Fibroblast of skin of left biceps (primary cell): Measurements from ENCODE around the gene MMP15.

Experiments
- DNase-seq, 2 experiments: peaks; one replicate each; pipeline ENCODE4 v3.0.0-alpha.2; 2013; ENCODE audit warnings: low read depth in 2 of 2

The MMP15 gene

GRCh38 chr16:58019866-58020538 lies 5.6 kb upstream of the MMP15 start:
- DNase-seq = no peak

GRCh38 chr16:58020628-58021521 lies 4.7 kb upstream of the MMP15 start:
- no peak for DNase-seq

- no peak for DNase-seq
These were observed 3.6 kb upstream of the MMP15 start for GRCh38 chr16:58021661-58022551.

- peak in 1 of 2 experiments; percentile 25 for DNase-seq
These were observed 2.8 kb upstream of the MMP15 start for GRCh38 chr16:58022601-58023371.

- DNase-seq = no peak
These were observed 836 bp upstream of the MMP15 start for GRCh38 chr16:58024486-58025350.

GRCh38 chr16:58026139-58026704 lies 668 bp downstream of the MMP15 start:
- no peak for DNase-seq

GRCh38 chr16:58026705-58027160 lies 1.2 kb downstream of the MMP15 start:
- DNase-seq = no peak

- no peak for DNase-seq
These were observed 1.8 kb downstream of the MMP15 start for GRCh38 chr16:58027161-58027915.

GRCh38 chr16:58027916-58028455 lies 2.4 kb downstream of the MMP15 start:
- DNase-seq = no peak

GRCh38 chr16:58028541-58029070 lies 3.1 kb downstream of the MMP15 start:
- DNase-seq = no peak

- DNase-seq = no peak
These were observed 3.9 kb downstream of the MMP15 start for GRCh38 chr16:58029410-58029809.

- no peak for DNase-seq
These were observed 4.7 kb downstream of the MMP15 start for GRCh38 chr16:58030136-58030840.

GRCh38 chr16:58031016-58031800 lies 5.7 kb downstream of the MMP15 start:
- DNase-seq = no peak

- no peak for DNase-seq
These were observed 7.2 kb downstream of the MMP15 start for GRCh38 chr16:58032710-58033293.

GRCh38 chr16:58034128-58034685 lies 8.7 kb downstream of the MMP15 start:
- no peak for DNase-seq

GRCh38 chr16:58034774-58035173 lies 9.2 kb downstream of the MMP15 start:
- no peak for DNase-seq
